H9 (cell line): ENCODE measurements around the gene CACNA1F. TPM values are rescaled to one million over a fixed set of nuclear protein-coding genes. Genes with fewer than 3 reads are reported as not detected.

Experiments
- DNase-seq: peaks from one replicate; pipeline ENCODE4 v3.0.0-alpha.2; 2017
- H2AFZ ChIP-seq: one replicate; pipeline ENCODE4 v1.6.1; 2013; ENCODE audit warnings: mild to moderate bottlenecking, low read length, control low read depth, moderate library complexity
- H2AK5ac ChIP-seq: 2 replicates; pipeline ENCODE4 v1.6.1; 2013; ENCODE audit warnings: low read length, control low read depth, mixed read lengths; ENCODE audit not compliant: insufficient read length
- H2BK120ac ChIP-seq: one replicate; pipeline ENCODE4 v1.6.1; 2013; ENCODE audit warnings: low read depth, mild to moderate bottlenecking, low read length, control low read depth, inconsistent platforms; ENCODE audit not compliant: poor library complexity, severe bottlenecking
- H2BK12ac ChIP-seq: 2 replicates; pipeline ENCODE4 v1.6.1; 2013; ENCODE audit warnings: low read length, control low read depth, mixed read lengths, low read depth; ENCODE audit not compliant: insufficient read length
- H2BK15ac ChIP-seq: 2 replicates; pipeline ENCODE4 v1.6.1; 2013; ENCODE audit warnings: low read depth, low read length, control low read depth
- H2BK20ac ChIP-seq: one replicate; pipeline ENCODE4 v1.6.1; 2013; ENCODE audit warnings: low read depth, mild to moderate bottlenecking, low read length, control low read depth, inconsistent platforms; ENCODE audit not compliant: poor library complexity, severe bottlenecking
- H2BK5ac ChIP-seq: 2 replicates; pipeline ENCODE4 v1.6.1; 2013; ENCODE audit warnings: low read length, control low read depth, mixed read lengths; ENCODE audit not compliant: insufficient read length
- H3K14ac ChIP-seq: 2 replicates; pipeline ENCODE4 v1.6.1; 2013; ENCODE audit warnings: low read length, control low read depth; ENCODE audit not compliant: insufficient read depth
- H3K18ac ChIP-seq: 2 replicates; pipeline ENCODE4 v1.6.1; 2013; ENCODE audit warnings: low read depth, mild to moderate bottlenecking, mixed read lengths, low read length, control low read depth; ENCODE audit not compliant: insufficient read length
- H3K23ac ChIP-seq: 2 replicates; pipeline ENCODE4 v1.6.1; 2013; ENCODE audit warnings: low read length, control low read depth, mixed read lengths, low read depth; ENCODE audit not compliant: insufficient read length
- H3K23me2 ChIP-seq: 2 replicates; pipeline ENCODE4 v1.6.1; 2013; ENCODE audit warnings: low read depth, mild to moderate bottlenecking, mixed read lengths, low read length, control low read depth; ENCODE audit not compliant: insufficient read length, poor library complexity, severe bottlenecking
- H3K27ac ChIP-seq: 2 replicates; pipeline ENCODE4 v1.5.1; 2013; ENCODE audit warnings: low read length, control low read depth, mixed read lengths, low read depth; ENCODE audit not compliant: insufficient read length
- H3K27me3 ChIP-seq: 2 replicates; pipeline ENCODE4 v1.6.1; 2013; ENCODE audit warnings: low read length, control low read depth, inconsistent platforms; ENCODE audit not compliant: insufficient read depth
- H3K4ac ChIP-seq: 2 replicates; pipeline ENCODE4 v1.6.1; 2013; ENCODE audit warnings: low read depth, mild to moderate bottlenecking, control low read depth, inconsistent platforms, low read length, moderate library complexity
- H3K4me1 ChIP-seq: 2 replicates; pipeline ENCODE4 v1.6.1; 2013; ENCODE audit warnings: low read length, control low read depth, inconsistent platforms; ENCODE audit not compliant: insufficient read depth
- H3K4me2 ChIP-seq: 2 replicates; pipeline ENCODE4 v1.6.1; 2013; ENCODE audit warnings: low read length, control low read depth, mixed read lengths; ENCODE audit not compliant: insufficient read length, insufficient read depth
- H3K56ac ChIP-seq: 2 replicates; pipeline ENCODE4 v1.6.1; 2013; ENCODE audit warnings: low read depth, mild to moderate bottlenecking, mixed read lengths, low read length, control low read depth; ENCODE audit not compliant: insufficient read length
- H3K79me1 ChIP-seq: 2 replicates; pipeline ENCODE4 v1.6.1; 2013; ENCODE audit warnings: low read depth, mild to moderate bottlenecking, moderate library complexity, low read length, control low read depth, inconsistent platforms; ENCODE audit not compliant: insufficient read depth, poor library complexity, severe bottlenecking
- H3K79me2 ChIP-seq: 2 replicates; pipeline ENCODE4 v1.6.1; 2013; ENCODE audit warnings: low read length, control low read depth, inconsistent platforms; ENCODE audit not compliant: insufficient read depth
- H3K9ac ChIP-seq: 2 replicates; pipeline ENCODE4 v1.6.1; 2013; ENCODE audit warnings: low read length, control low read depth, mixed read lengths; ENCODE audit not compliant: insufficient read length; ENCODE audit errors: extremely low read depth
- H3K9me3 ChIP-seq: one replicate; pipeline ENCODE4 v1.6.1; 2013; ENCODE audit warnings: low read depth, low read length, inconsistent platforms; ENCODE audit not compliant: control insufficient read depth
- H3T11ph ChIP-seq: one replicate; pipeline ENCODE4 v1.6.1; 2013; ENCODE audit warnings: mild to moderate bottlenecking, low read length, control low read depth, inconsistent platforms
- H4K20me1 ChIP-seq: one replicate; pipeline ENCODE4 v1.6.1; 2013; ENCODE audit not compliant: control insufficient read depth, insufficient read length, insufficient read depth
- H4K5ac ChIP-seq: 2 replicates; pipeline ENCODE4 v1.6.1; 2013; ENCODE audit warnings: low read depth, mild to moderate bottlenecking, mixed read lengths, low read length, control low read depth; ENCODE audit not compliant: insufficient read length
- H4K8ac ChIP-seq: replicated peaks from 2 replicates; pipeline ENCODE4 v1.6.1; 2013; ENCODE audit warnings: low read length, control low read depth, mixed read lengths, low read depth; ENCODE audit not compliant: insufficient read length
- H4K91ac ChIP-seq: 2 replicates; pipeline ENCODE4 v1.6.1; 2013; ENCODE audit warnings: low read depth, mild to moderate bottlenecking, moderate library complexity, mixed read lengths, low read length, control low read depth; ENCODE audit not compliant: insufficient read length
- H3K27ac Mint-ChIP-seq, 3 experiments: 2 replicates in 2 of 3; 3 replicates in 1 of 3; pipeline ENCODE4 v1.8.0; 2020 to 2021; ENCODE audit warnings: mixed read lengths in 3 of 3, mild to moderate bottlenecking in 1 of 3, moderate library complexity in 1 of 3
- H3K27me3 Mint-ChIP-seq: 2 replicates; pipeline ENCODE4 v1.8.0; 2021; ENCODE audit warnings: low read depth, mild to moderate bottlenecking, moderate library complexity, mixed read lengths
- H3K36me3 Mint-ChIP-seq, 3 experiments: 2 replicates in 2 of 3; 3 replicates in 1 of 3; pipeline ENCODE4 v1.8.0; 2020 to 2021; ENCODE audit warnings: low read depth in 3 of 3, mixed read lengths in 3 of 3; ENCODE audit not compliant: insufficient read depth in 1 of 3
- H3K4me1 Mint-ChIP-seq, 2 experiments: 2 replicates each; pipeline ENCODE4 v1.8.0; 2020; ENCODE audit warnings: mixed read lengths in 2 of 2
- H3K4me3 Mint-ChIP-seq, 2 experiments: 2 replicates in 1 of 2; 3 replicates in 1 of 2; pipeline ENCODE4 v1.8.0; 2020 to 2021; ENCODE audit warnings: mild to moderate bottlenecking in 2 of 2, mixed read lengths in 2 of 2, moderate library complexity in 1 of 2
- H3K9me3 Mint-ChIP-seq, 2 experiments: 2 replicates in 1 of 2; 3 replicates in 1 of 2; pipeline ENCODE4 v1.8.0; 2020; ENCODE audit warnings: mild to moderate bottlenecking in 2 of 2, mixed read lengths in 2 of 2, moderate library complexity in 1 of 2
- CTCF ChIP-seq: fragments of 200-600 bp; sonication (generic); conservative IDR thresholded peaks from 3 replicates; pipeline ENCODE4 v1.8.0; 2021; ENCODE audit warnings: antibody characterized with exemption, mild to moderate bottlenecking
- WGBS: extraction: QIAGEN DNeasy Blood & Tissue Kit; methylation state at CpG from one replicate; pipeline ENCODE4 v1.1.7; 2013; ENCODE audit warnings: missing lambda C conversion rate, low lambda C conversion rate, mixed read lengths; ENCODE audit not compliant: insufficient read length; ENCODE audit errors: extremely low coverage; 5-methylcytosine and 5-hydroxymethylcytosine counted together
- total RNA-seq: library from RNA; stranded (reverse); gene quantifications from 2 replicates; pipeline ENCODE4 v1.2.1, GENCODE V29; 2021

CACNA1F gene
- total RNA-seq, 1 experiment from 2014 or later, result 1.4 TPM

GRCh38 chrX:49268702-49269009, 35.5 kb upstream of the CACNA1F start:
- no peak overlapping the region for H2BK12ac ChIP-seq
- no peak overlapping the region for H2AFZ ChIP-seq
- H3K4me1 ChIP-seq, result no peaks in the 10 kb centered on the region
- H3K23me2 ChIP-seq, result peaks cover 5% of the 10 kb centered on the region
- peak overlapping the region; percentile 94 to 100 (median 100) for H3K27ac Mint-ChIP-seq
- H4K8ac ChIP-seq, result no peak overlapping the region
- no peak overlapping the region for H2BK5ac ChIP-seq
- no peak overlapping the region for H4K91ac ChIP-seq
- H3K27me3 ChIP-seq, result no peaks in the 10 kb centered on the region
- H3K4me2 ChIP-seq, result peak overlapping the region; percentile 53
- H4K20me1 ChIP-seq, result no peaks in the 10 kb centered on the region
- H2BK20ac ChIP-seq, result no peak overlapping the region
- no peak for TF ChIP-seq CTCF
- 0 out of 2 replicates have a peak, but pooled peaks cover 4% of the 10 kb centered on the region for H3K79me2 ChIP-seq
- no peak overlapping the region for H2BK15ac ChIP-seq
- H3K27ac ChIP-seq, result peak overlapping the region; percentile 40
- peak overlapping the region; percentile 63 for H3K9ac ChIP-seq
- no peak overlapping the region for H2AK5ac ChIP-seq
- WGBS, result no CpG with 5 or more reads among the region's 4 CpGs
- H3K4me1 Mint-ChIP-seq, result peaks cover 14 to 21% of the 10 kb centered on the region in 2 experiments
- H3K4me3 Mint-ChIP-seq, result peak overlapping the region; percentile 91 to 93
- peak overlapping the region; percentile 44 for H3K18ac ChIP-seq
- no peak overlapping the region for H3T11ph ChIP-seq
- peaks cover 6% of the 10 kb centered on the region for H3K27me3 Mint-ChIP-seq
- no peak overlapping the region for H3K56ac ChIP-seq
- H2BK120ac ChIP-seq, result no peak overlapping the region
- H3K36me3 Mint-ChIP-seq, result peaks cover 11 to 18% (median 13%) of the 10 kb centered on the region in 3 experiments
- no peak overlapping the region for H3K4ac ChIP-seq
- H4K5ac ChIP-seq, result no peak overlapping the region
- no peak overlapping the region for H3K23ac ChIP-seq
- DNase-seq, result no peak
- H3K9me3 ChIP-seq, result peaks cover 21% of the 10 kb centered on the region
- H3K9me3 Mint-ChIP-seq, result peaks cover 73 to 74% of the 10 kb centered on the region in 2 experiments
- no peaks in the 10 kb centered on the region for H3K79me1 ChIP-seq
- no peak overlapping the region; the same call in 1 of the 2 replicates for H3K14ac ChIP-seq
